ENCODE results near the gene ENOX1. TPM values are rescaled to one million over a fixed set of nuclear protein-coding genes. Genes with fewer than 3 reads are reported as not detected.

ENOX1 gene
- total RNA-seq, 1 donor from 2014 or later = 0.71 TPM

DNA sequence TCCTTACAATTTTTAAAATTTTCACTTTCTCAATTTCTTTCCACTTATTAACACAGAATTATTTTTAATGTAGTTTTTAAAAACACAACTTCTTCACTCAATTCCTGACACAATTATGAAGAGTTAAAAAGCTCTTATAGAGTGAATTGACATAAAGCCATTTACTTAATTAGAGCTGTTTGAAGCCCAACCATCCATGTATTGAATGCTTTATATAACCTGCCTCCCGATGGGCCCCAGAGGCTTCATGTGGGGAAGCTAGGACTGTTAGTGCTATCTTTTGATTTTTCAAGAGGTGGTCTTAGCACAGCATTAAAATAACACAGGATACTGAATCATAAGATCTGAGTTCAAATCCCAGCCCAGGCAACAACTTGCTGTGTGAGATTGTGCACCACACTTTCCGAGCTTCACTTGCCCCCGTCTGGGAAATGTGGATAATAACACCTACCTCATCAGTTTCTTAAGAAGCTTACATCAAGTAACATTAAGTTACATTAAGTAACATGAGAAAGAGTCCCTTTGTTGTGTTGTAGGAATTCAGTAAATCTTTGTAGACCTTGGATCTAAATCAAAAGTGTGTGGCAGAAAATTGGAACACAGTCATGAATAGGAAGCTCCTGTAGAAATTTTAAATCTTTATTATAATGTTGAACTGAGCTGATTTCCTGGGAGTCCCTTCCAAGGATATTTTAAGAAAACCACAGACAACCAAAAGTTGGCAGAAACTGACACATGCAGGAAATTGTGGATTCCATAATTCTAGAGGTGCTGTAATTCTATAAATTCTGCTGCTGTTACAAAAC is 5.5 kb upstream of the ENOX1 start:
- H3K36me3 ChIP-seq (ENCODE audit: control insufficient read depth, insufficient read depth, low read length) = no peaks in the 10 kb centered on the region
- DNase-seq (ENCODE audit: low read depth) = no peak
- H3K4me3 ChIP-seq (ENCODE audit: low read depth, low read length) = no peak overlapping the region
- H3K27me3 ChIP-seq (ENCODE audit: control insufficient read depth, insufficient read depth, low read length) = no peaks in the 10 kb centered on the region
- TF ChIP-seq, protein P1, sequence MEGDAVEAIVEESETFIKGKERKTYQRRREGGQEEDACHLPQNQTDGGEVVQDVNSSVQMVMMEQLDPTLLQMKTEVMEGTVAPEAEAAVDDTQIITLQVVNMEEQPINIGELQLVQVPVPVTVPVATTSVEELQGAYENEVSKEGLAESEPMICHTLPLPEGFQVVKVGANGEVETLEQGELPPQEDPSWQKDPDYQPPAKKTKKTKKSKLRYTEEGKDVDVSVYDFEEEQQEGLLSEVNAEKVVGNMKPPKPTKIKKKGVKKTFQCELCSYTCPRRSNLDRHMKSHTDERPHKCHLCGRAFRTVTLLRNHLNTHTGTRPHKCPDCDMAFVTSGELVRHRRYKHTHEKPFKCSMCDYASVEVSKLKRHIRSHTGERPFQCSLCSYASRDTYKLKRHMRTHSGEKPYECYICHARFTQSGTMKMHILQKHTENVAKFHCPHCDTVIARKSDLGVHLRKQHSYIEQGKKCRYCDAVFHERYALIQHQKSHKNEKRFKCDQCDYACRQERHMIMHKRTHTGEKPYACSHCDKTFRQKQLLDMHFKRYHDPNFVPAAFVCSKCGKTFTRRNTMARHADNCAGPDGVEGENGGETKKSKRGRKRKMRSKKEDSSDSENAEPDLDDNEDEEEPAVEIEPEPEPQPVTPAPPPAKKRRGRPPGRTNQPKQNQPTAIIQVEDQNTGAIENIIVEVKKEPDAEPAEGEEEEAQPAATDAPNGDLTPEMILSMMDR (IDR thresholded peaks at IDR 0.05; ENCODE audit: insufficient read depth, low read length, poor library complexity, severe bottlenecking) = no peak

DNA sequence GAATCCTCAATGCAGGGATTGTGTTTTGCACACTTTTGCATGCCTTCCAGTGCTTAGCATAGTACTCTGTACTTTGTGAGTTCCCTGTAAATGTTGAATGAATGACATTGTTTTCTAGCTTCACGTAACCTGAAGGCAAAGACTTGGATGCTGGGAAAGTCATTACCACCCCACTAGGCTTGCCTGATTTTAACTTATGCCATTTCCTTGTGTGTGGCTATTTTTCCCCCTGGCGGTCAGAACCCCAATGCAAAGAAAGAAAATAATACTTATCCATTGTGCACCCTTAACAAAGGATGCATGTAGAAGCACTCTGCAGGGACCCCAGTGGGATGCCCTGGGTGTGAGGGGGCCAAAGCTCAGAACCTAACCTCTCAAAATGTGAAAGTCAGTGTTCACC is 1.2 kb upstream of the ENOX1 start:
- Histone ChIP-seq H3K4me3 (ENCODE audit: low read depth, low read length) (no peak overlapping the region), H3K36me3 (ENCODE audit: control insufficient read depth, insufficient read depth, low read length) (no peaks in the 10 kb centered on the region), H3K27me3 (ENCODE audit: control insufficient read depth, insufficient read depth, low read length) (no peaks in the 10 kb centered on the region)
- TF ChIP-seq, protein P1 (IDR thresholded peaks at IDR 0.05; ENCODE audit: insufficient read depth, low read length, poor library complexity, severe bottlenecking) = peak; percentile 45
- no peak for DNase-seq (ENCODE audit: low read depth)

DNA sequence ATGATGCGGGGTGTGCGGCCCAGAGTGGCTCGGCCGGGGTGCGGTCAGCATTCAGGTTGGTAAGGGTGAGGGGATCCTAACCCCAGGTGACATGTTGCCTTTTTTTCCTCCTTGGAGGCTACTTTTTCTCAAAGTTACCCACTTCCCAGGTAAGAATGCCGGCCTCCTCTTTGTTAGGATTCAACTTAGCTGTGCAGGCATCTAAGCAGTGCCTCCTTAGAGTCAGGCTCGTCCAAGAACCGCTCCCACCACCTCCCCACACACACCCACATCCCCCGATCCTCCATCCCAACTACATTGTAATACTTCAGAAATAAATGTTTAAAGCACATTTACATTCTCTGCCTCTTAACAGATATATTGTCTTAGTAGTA is 733 bp upstream of the ENOX1 start:
- TF ChIP-seq, protein P1 (IDR thresholded peaks at IDR 0.05; ENCODE audit: insufficient read depth, low read length, poor library complexity, severe bottlenecking) = no peak
- Histone ChIP-seq H3K4me3 (ENCODE audit: low read depth, low read length) (peak overlapping the region; percentile 60), H3K36me3 (ENCODE audit: control insufficient read depth, insufficient read depth, low read length) (no peaks in the 10 kb centered on the region), H3K27me3 (ENCODE audit: control insufficient read depth, insufficient read depth, low read length) (no peaks in the 10 kb centered on the region)
- DNase-seq (ENCODE audit: low read depth) = no peak

DNA sequence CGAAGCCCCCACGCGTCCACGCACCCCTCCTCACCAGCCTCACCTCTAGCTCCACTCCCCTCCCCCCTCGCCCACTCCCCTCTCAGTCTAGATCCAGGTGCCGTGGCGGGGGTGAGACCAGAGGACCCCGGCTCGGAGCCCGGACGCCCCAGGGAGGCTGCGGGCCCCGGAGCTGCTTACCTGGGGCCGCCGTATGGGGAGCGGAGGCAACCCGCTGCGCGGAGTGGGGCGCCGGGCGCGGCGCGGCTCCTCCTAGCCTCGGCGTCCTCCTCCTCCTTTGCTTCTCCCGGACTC is 353 bp downstream of the ENOX1 start:
- no peaks in the 10 kb centered on the region for H3K36me3 ChIP-seq (ENCODE audit: control insufficient read depth, insufficient read depth, low read length)
- peak overlapping the region; percentile 60 for H3K4me3 ChIP-seq (ENCODE audit: low read depth, low read length)
- no peak for DNase-seq (ENCODE audit: low read depth)
- no peaks in the 10 kb centered on the region for H3K27me3 ChIP-seq (ENCODE audit: control insufficient read depth, insufficient read depth, low read length)
- TF ChIP-seq, protein P1 (IDR thresholded peaks at IDR 0.05; ENCODE audit: insufficient read depth, low read length, poor library complexity, severe bottlenecking) = no peak

DNA sequence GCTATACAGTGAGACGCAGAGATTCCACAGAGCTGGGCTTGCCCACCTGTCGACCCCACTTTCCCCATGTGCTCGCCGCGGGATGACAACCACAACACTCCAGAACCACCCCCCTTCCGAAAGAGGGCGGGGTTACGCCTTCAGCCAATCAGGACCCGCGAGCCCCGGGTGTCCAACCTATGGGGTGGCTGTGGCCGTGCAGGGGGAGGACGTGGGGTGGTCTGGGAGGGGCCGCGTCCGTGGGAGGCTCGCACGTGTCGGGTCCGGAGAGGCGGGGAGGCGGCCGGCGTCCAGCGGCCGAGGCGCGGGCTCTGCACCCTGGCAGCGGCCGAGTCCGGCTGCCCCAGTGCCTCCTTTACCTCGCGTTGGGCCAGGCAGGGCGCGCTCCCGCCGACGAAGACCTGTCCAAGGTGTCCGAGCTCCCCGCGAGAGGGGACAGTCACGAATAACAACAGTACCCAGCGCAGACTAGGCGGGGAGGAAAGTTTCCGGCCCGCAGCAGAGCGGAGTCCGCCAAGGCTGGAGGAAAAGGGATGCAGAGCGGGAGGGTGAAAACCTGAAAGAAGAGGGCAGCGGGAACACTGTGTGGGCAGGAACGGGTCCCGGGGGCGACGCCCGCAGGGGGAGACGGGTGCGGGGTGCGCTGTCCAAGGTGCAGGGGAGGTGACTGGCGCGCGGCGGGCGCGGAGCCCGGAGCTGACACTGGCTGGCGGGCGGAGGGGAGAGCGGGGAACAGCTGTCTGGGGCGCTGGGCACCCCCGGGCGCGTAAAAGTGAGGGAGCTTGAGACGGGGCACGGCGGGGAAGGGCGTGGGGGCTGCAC is 911 bp downstream of the ENOX1 start:
- TF ChIP-seq, protein P1 (IDR thresholded peaks at IDR 0.05; ENCODE audit: insufficient read depth, low read length, poor library complexity, severe bottlenecking) = no peak
- Histone ChIP-seq H3K27me3 (ENCODE audit: control insufficient read depth, insufficient read depth, low read length) (no peaks in the 10 kb centered on the region), H3K36me3 (ENCODE audit: control insufficient read depth, insufficient read depth, low read length) (no peaks in the 10 kb centered on the region), H3K4me3 (ENCODE audit: low read depth, low read length) (peak overlapping the region; percentile 60)
- DNase-seq (ENCODE audit: low read depth) = no peak

Measured in kidney epithelial cell (primary cell).